ENCODE data around the gene IGFBP5. TPM values are rescaled to one million over a fixed set of nuclear protein-coding genes. Genes with fewer than 3 reads are reported as not detected.

Gene IGFBP5
- total RNA-seq, 4 donors from 2014 or later: 178 to 1,859 (median 1,369) TPM

- H3K36me3 ChIP-seq: peaks cover 0 to 10% (median 0%) of the 10 kb centered on the region in 3 donors
- no peak for DNase-seq (ENCODE audit: low spot score in 2 of 2)
- H3K4me3 ChIP-seq: no peak overlapping the region
- H3K4me1 ChIP-seq: peaks cover 0 to 92% (median 40%) of the 10 kb centered on the region in 4 donors
- H3K27me3 ChIP-seq: no peaks in the 10 kb centered on the region
- 40 to 52% methylated on average over 4 of the region's 4 CpGs for WGBS, 2 donors
- H3K9me3 ChIP-seq: no peaks in the 10 kb centered on the region
- no peak for TF ChIP-seq EP300 (IDR thresholded peaks at IDR 0.05)
- peak in 1 of 5 experiments; percentile 17 for TF ChIP-seq CTCF (IDR thresholded peaks at IDR 0.05)
- no peak for TF ChIP-seq POLR2A (IDR thresholded peaks at IDR 0.05)
- H3K27ac ChIP-seq: peak overlapping the region in 2 of 4 donors; percentile 35 to 62
Measured at GRCh38 chr2:216687646-216688045, 7.7 kb downstream of the IGFBP5 start.

GRCh38 chr2:216687111-216687510 lies 8.2 kb downstream of the IGFBP5 start:
- TF ChIP-seq EP300 (IDR thresholded peaks at IDR 0.05): no peak
- TF ChIP-seq CTCF (IDR thresholded peaks at IDR 0.05): no peak
- TF ChIP-seq POLR2A (IDR thresholded peaks at IDR 0.05): no peak
- Histone ChIP-seq H3K36me3 (peaks cover 0 to 10% (median 0%) of the 10 kb centered on the region in 3 donors), H3K9me3 (no peaks in the 10 kb centered on the region), H3K4me1 (peaks cover 3 to 93% (median 44%) of the 10 kb centered on the region in 4 donors), H3K27me3 (no peaks in the 10 kb centered on the region), H3K27ac (peak overlapping the region in 2 of 4 donors; percentile 35 to 62), H3K4me3 (no peak overlapping the region)
- no peak for DNase-seq (ENCODE audit: low spot score in 2 of 2)
- 64 to 77% methylated on average over 5 of the region's 5 CpGs for WGBS, 2 donors

- Histone ChIP-seq H3K4me1 (peaks cover 4 to 91% (median 41%) of the 10 kb centered on the region in 4 donors), H3K36me3 (peaks cover 0 to 23% (median 0%) of the 10 kb centered on the region in 3 donors), H3K27ac (peak overlapping the region in 3 of 4 donors; percentile 5 to 78 (median 68)), H3K4me3 (no peak overlapping the region), H3K27me3 (no peaks in the 10 kb centered on the region), H3K9me3 (no peaks in the 10 kb centered on the region)
- TF ChIP-seq POLR2A (IDR thresholded peaks at IDR 0.05) (no peak), EP300 (IDR thresholded peaks at IDR 0.05) (no peak), CTCF (IDR thresholded peaks at IDR 0.05) (no peak)
- DNase-seq (ENCODE audit: low spot score in 2 of 2): no peak
- WGBS, 2 donors: 84 to 86% methylated on average over 5 of the region's 5 CpGs
Measured at GRCh38 chr2:216685327-216685875, 9.9 kb downstream of the IGFBP5 start.

- Histone ChIP-seq H3K36me3 (peaks cover 0 to 29% (median 0%) of the 10 kb centered on the region in 3 donors), H3K4me1 (peaks cover 4 to 80% (median 26%) of the 10 kb centered on the region in 4 donors), H3K27ac (peak overlapping the region in 3 of 4 donors; percentile 29 to 78 (median 68)), H3K4me3 (no peak overlapping the region), H3K27me3 (no peaks in the 10 kb centered on the region), H3K9me3 (no peaks in the 10 kb centered on the region)
- 58 to 71% methylated on average over 3 of the region's 3 CpGs for WGBS, 2 donors
- TF ChIP-seq POLR2A (IDR thresholded peaks at IDR 0.05) (no peak), EP300 (IDR thresholded peaks at IDR 0.05) (peak in 1 of 2 donors; percentile 97), CTCF (IDR thresholded peaks at IDR 0.05) (no peak)
- peak; percentile 75 to 86 for DNase-seq (ENCODE audit: low spot score in 2 of 2)
Measured at GRCh38 chr2:216683846-216684245, 11.5 kb downstream of the IGFBP5 start.

- TF ChIP-seq POLR2A (IDR thresholded peaks at IDR 0.05) (no peak), EP300 (IDR thresholded peaks at IDR 0.05) (no peak), CTCF (IDR thresholded peaks at IDR 0.05) (no peak)
- Histone ChIP-seq H3K27me3 (no peaks in the 10 kb centered on the region), H3K27ac (peak overlapping the region in 2 of 4 donors; percentile 68 to 71), H3K4me1 (peaks cover 4 to 59% (median 23%) of the 10 kb centered on the region in 4 donors), H3K4me3 (no peak overlapping the region), H3K9me3 (no peaks in the 10 kb centered on the region), H3K36me3 (peaks cover 0 to 45% (median 4%) of the 10 kb centered on the region in 3 donors)
- 45 to 67% methylated on average over 2 of the region's 2 CpGs for WGBS, 2 donors
- no peak for DNase-seq (ENCODE audit: low spot score in 2 of 2)
Measured at GRCh38 chr2:216681683-216682082, 13.7 kb downstream of the IGFBP5 start.

Data from tibial nerve (tissue), 4 donors.